Tibial nerve (tissue), 4 donors: ENCODE data around the gene GALNT18. TPM values are rescaled to one million over a fixed set of nuclear protein-coding genes. Genes with fewer than 3 reads are reported as not detected.
A peak's percentile ranks its signal among the peaks of the same experiment; 100 is the strongest.

Experiments used
- DNase-seq, 2 donors: peaks; one replicate each; pipeline ENCODE4 v3.0.0-alpha.2; 2019; ENCODE audit warnings: low spot score in 2 of 2
- H3K27ac ChIP-seq, 4 donors: fragments of 200-600 bp; sonication (generic) in 3 of 4; one replicate each; pipeline ENCODE4 v1.5.1; 2017 to 2019; ENCODE audit warnings: mild to moderate bottlenecking in 1 of 4
- H3K27me3 ChIP-seq, 2 donors: fragments of 200-600 bp; sonication (generic) in 1 of 2; one replicate each; pipeline versions ENCODE4 v1.5.1 to v1.6.0; 2017 to 2019
- H3K36me3 ChIP-seq, 3 donors: fragments of 200-600 bp; sonication (generic); one replicate each; pipeline ENCODE4 v1.5.1; 2018 to 2019
- H3K4me1 ChIP-seq, 4 donors: fragments of 200-600 bp; sonication (generic) in 3 of 4; one replicate each; pipeline ENCODE4 v1.5.1; 2017 to 2019
- H3K4me3 ChIP-seq, 4 donors: fragments of 200-600 bp; sonication (generic) in 3 of 4; one replicate each; pipeline ENCODE4 v1.5.1; 2017 to 2019; ENCODE audit warnings: mild to moderate bottlenecking in 1 of 4, moderate library complexity in 1 of 4
- H3K9me3 ChIP-seq, 4 donors: fragments of 200-600 bp; sonication (generic) in 3 of 4; one replicate each; pipeline ENCODE4 v1.5.1; 2017 to 2019
- CTCF ChIP-seq, 5 experiments: fragments of 200-600 bp in 3 of 5; fragments of 450-650 bp in 2 of 5; sonication (generic) in 3 of 5; IDR thresholded peaks; one replicate each; pipeline ENCODE4 v1.5.1; 2016 to 2019; ENCODE audit warnings: antibody characterized with exemption in 5 of 5, mild to moderate bottlenecking in 3 of 5, moderate library complexity in 2 of 5
- EP300 ChIP-seq, 2 donors: sonication (generic); formaldehyde crosslinking; IDR thresholded peaks; one replicate each; pipeline ENCODE4 v1.6.1; 2017; ENCODE audit warnings: antibody characterized with exemption in 2 of 2, mild to moderate bottlenecking in 1 of 2
- POLR2A ChIP-seq, 2 donors: fragments of 450-650 bp; IDR thresholded peaks; one replicate each; pipeline ENCODE4 v1.6.1; 2017; ENCODE audit warnings: antibody characterized with exemption in 2 of 2, mild to moderate bottlenecking in 2 of 2, moderate library complexity in 2 of 2
- WGBS, 2 donors: methylation state at CpG; one replicate each; pipeline ENCODE4 v1.1.5; 2018; 5-methylcytosine and 5-hydroxymethylcytosine counted together
- total RNA-seq, 4 donors: library from RNA; depleted of rRNA; stranded (reverse); fragments of >200 nt; gene quantifications; one replicate each; pipeline ENCODE4 v1.1.0, GENCODE V29; 2016

GALNT18 gene
- total RNA-seq, 4 donors from 2014 or later = 11.3 to 32.4 (median 23.9) TPM

- Histone ChIP-seq H3K9me3 (no peaks in the 10 kb centered on the region), H3K4me3 (no peak overlapping the region), H3K36me3 (no peaks in the 10 kb centered on the region), H3K4me1 (peaks cover 0 to 30% (median 0%) of the 10 kb centered on the region in 4 donors), H3K27me3 (no peaks in the 10 kb centered on the region), H3K27ac (no peak overlapping the region)
- no peak for DNase-seq
- TF ChIP-seq EP300 (IDR thresholded peaks at IDR 0.05) (no peak), CTCF (IDR thresholded peaks at IDR 0.05) (no peak), POLR2A (IDR thresholded peaks at IDR 0.05) (no peak)
- 71 to 82% methylated on average over 6 of the region's 6 CpGs for WGBS, 2 donors
Measured at GRCh38 chr11:11611381-11611780, 10.4 kb downstream of the GALNT18 start.

- Histone ChIP-seq H3K4me1 (peaks cover 0 to 18% (median 0%) of the 10 kb centered on the region in 4 donors), H3K4me3 (no peak overlapping the region), H3K27ac (no peak overlapping the region), H3K27me3 (no peaks in the 10 kb centered on the region), H3K9me3 (no peaks in the 10 kb centered on the region), H3K36me3 (no peaks in the 10 kb centered on the region)
- WGBS, 2 donors = 63 to 75% methylated on average over 2 of the region's 2 CpGs
- TF ChIP-seq CTCF (IDR thresholded peaks at IDR 0.05) = no peak
- no peak for TF ChIP-seq EP300 (IDR thresholded peaks at IDR 0.05)
- no peak for TF ChIP-seq POLR2A (IDR thresholded peaks at IDR 0.05)
- DNase-seq = peak in 1 of 2 donors; percentile 16
Measured at GRCh38 chr11:11608783-11609232, 13.0 kb downstream of the GALNT18 start.

- H3K27ac ChIP-seq = no peak overlapping the region
- no peak for TF ChIP-seq EP300 (IDR thresholded peaks at IDR 0.05)
- TF ChIP-seq POLR2A (IDR thresholded peaks at IDR 0.05) = no peak
- no peak for TF ChIP-seq CTCF (IDR thresholded peaks at IDR 0.05)
- H3K36me3 ChIP-seq = no peaks in the 10 kb centered on the region
- no peak overlapping the region for H3K4me3 ChIP-seq
- H3K4me1 ChIP-seq = peaks cover 0 to 18% (median 0%) of the 10 kb centered on the region in 4 donors
- no peak for DNase-seq
- H3K27me3 ChIP-seq = no peaks in the 10 kb centered on the region
- no peaks in the 10 kb centered on the region for H3K9me3 ChIP-seq
- 94 to 97% methylated on average over 2 of the region's 2 CpGs for WGBS, 2 donors
Measured at GRCh38 chr11:11607772-11608171, 14.0 kb downstream of the GALNT18 start.

GRCh38 chr11:11605821-11606450 is 15.9 kb downstream of the GALNT18 start:
- DNase-seq = no peak
- no peak overlapping the region for H3K4me3 ChIP-seq
- H3K4me1 ChIP-seq = peaks cover 0 to 18% (median 0%) of the 10 kb centered on the region in 4 donors
- no peaks in the 10 kb centered on the region for H3K27me3 ChIP-seq
- H3K9me3 ChIP-seq = no peaks in the 10 kb centered on the region
- no peaks in the 10 kb centered on the region for H3K36me3 ChIP-seq
- WGBS, 2 donors = 94% methylated on average over 5 of the region's 5 CpGs
- no peak overlapping the region for H3K27ac ChIP-seq
- TF ChIP-seq CTCF (IDR thresholded peaks at IDR 0.05) (no peak), EP300 (IDR thresholded peaks at IDR 0.05) (no peak), POLR2A (IDR thresholded peaks at IDR 0.05) (no peak)

GRCh38 chr11:11605181-11605580 is 16.6 kb downstream of the GALNT18 start:
- Histone ChIP-seq H3K27ac (no peak overlapping the region), H3K4me3 (no peak overlapping the region), H3K27me3 (no peaks in the 10 kb centered on the region), H3K36me3 (no peaks in the 10 kb centered on the region), H3K4me1 (peaks cover 0 to 18% (median 0%) of the 10 kb centered on the region in 4 donors), H3K9me3 (no peaks in the 10 kb centered on the region)
- no peak for DNase-seq
- 84 to 90% methylated on average over 6 of the region's 6 CpGs for WGBS, 2 donors
- TF ChIP-seq POLR2A (IDR thresholded peaks at IDR 0.05) = no peak
